ENCODE data around the gene SMOC1. TPM values are rescaled to one million over a fixed set of nuclear protein-coding genes. Genes with fewer than 3 reads are reported as not detected.
A peak's percentile ranks its signal among the peaks of the same experiment; 100 is the strongest.

The SMOC1 gene
- total and polyA plus RNA-seq, 2 of the 8 experiments (the other 6 are each of a cell fraction or from before 2014, with no cell fraction given) = 1.6 to 2.4 TPM

GRCh38 chr14:69891422-69891821, 12.2 kb downstream of the SMOC1 start:
- Histone ChIP-seq H4K91ac (replicated peaks; ENCODE audit: insufficient read length, low read length) (no peak overlapping the region), H4K8ac (ENCODE audit: extremely low read depth, insufficient read depth, low read length) (no peak overlapping the region), H2BK20ac (ENCODE audit: low read length) (no peak overlapping the region), H3K27me3 (replicated peaks in 1 of 4; ENCODE audit: control insufficient read depth in 3 of 4, extremely low read depth in 1 of 4, insufficient read depth in 3 of 4, low read length in 3 of 4) (no peaks in the 10 kb centered on the region), H3K79me2 (ENCODE audit: control insufficient read depth in 1 of 2, insufficient read depth in 2 of 2, low read length in 2 of 2) (no peaks in the 10 kb centered on the region), H3K23me2 (ENCODE audit: low read depth, low read length) (0 out of 2 replicates have a peak, but pooled peaks cover 3% of the 10 kb centered on the region), H3K18ac (ENCODE audit: extremely low read depth, low read length) (no peak overlapping the region), H2BK5ac (ENCODE audit: low read depth, low read length) (no peak overlapping the region), H3K14ac (ENCODE audit: insufficient read length) (no peak overlapping the region), H3K23ac (ENCODE audit: insufficient read length) (no peak overlapping the region), H3K36me3 (ENCODE audit: control insufficient read depth in 2 of 4, insufficient read depth in 4 of 4, low read length in 3 of 4) (no peaks in the 10 kb centered on the region), H2BK12ac (ENCODE audit: low read depth, low read length) (no peak overlapping the region), H4K5ac (ENCODE audit: insufficient read length, low read depth, low read length) (no peak overlapping the region), H3K4me3 (ENCODE audit: extremely low read depth in 1 of 4, insufficient read depth in 2 of 4, low read depth in 3 of 4, low read length in 4 of 4) (no peak overlapping the region), H3K9ac (replicated peaks in 1 of 4; ENCODE audit: extremely low read depth in 1 of 4, low read depth in 3 of 4, low read length in 3 of 4) (no peak overlapping the region), H3K79me1 (ENCODE audit: low read depth, low read length) (no peaks in the 10 kb centered on the region), H3K4me2 (ENCODE audit: insufficient read depth in 1 of 2, low read depth in 2 of 2, low read length in 2 of 2) (no peak overlapping the region), H2BK15ac (ENCODE audit: low read length) (no peak overlapping the region), H3K56ac (replicated peaks; ENCODE audit: insufficient read length, low read depth, low read length) (no peak overlapping the region), H3K4ac (replicated peaks; ENCODE audit: insufficient read length, low read depth, low read length) (no peak overlapping the region), H3K4me1 (replicated peaks in 1 of 4; ENCODE audit: control insufficient read depth in 3 of 4, insufficient read depth in 4 of 4, low read length in 3 of 4) (no peaks in the 10 kb centered on the region), H3K27ac (ENCODE audit: low read depth, low read length) (no peak overlapping the region), H3K9me3 (ENCODE audit: insufficient read depth in 2 of 2, low read depth in 1 of 2, low read length in 1 of 2) (peaks cover 2 to 9% of the 10 kb centered on the region in 2 experiments; a peak in 3 of 4 replicates), H4K20me1 (replicated peaks in 1 of 2; ENCODE audit: control insufficient read depth in 1 of 2, insufficient read depth in 2 of 2, low read length in 2 of 2) (no peaks in the 10 kb centered on the region), H2AK5ac (ENCODE audit: low read depth, low read length) (no peak overlapping the region), H2BK120ac (replicated peaks; ENCODE audit: low read depth, low read length) (no peak overlapping the region), H2AFZ (ENCODE audit: low read length) (no peak overlapping the region)
- FAIRE-seq (no peak), DNase-seq (ENCODE audit: low read depth in 1 of 2, low spot score in 2 of 2) (peak in 1 of 2 experiments; percentile 51)
- 69% methylated on average over 8 of the region's 8 CpGs; no CpG with 5 or more reads in 1 of the 2 experiments for WGBS, 2 experiments (ENCODE audit: extremely low coverage in 1 of 2, insufficient coverage in 1 of 2, insufficient read length in 1 of 2, insufficient replicate concordance in 2 of 2, low coverage in 1 of 2, low lambda C conversion rate in 2 of 2, missing lambda C conversion rate in 1 of 2)
- CTCF ChIA-PET (ENCODE audit: partially characterized antibody) = interaction anchor here (0.6 to 1.2 kb wide), 5 partner anchors 15 to 840 kb away, joined by 3 to 4 read pairs (median 3); no protein-coding TSS in a partner anchor
- POLR2A ChIA-PET (ENCODE audit: partially characterized antibody) = no interaction called here
- TF ChIP-seq TAF1 (IDR thresholded peaks at IDR 0.05; ENCODE audit: low read depth, low read length) (no peak), CHD2 (IDR thresholded peaks at IDR 0.05; ENCODE audit: low read length) (no peak), TEAD4 (IDR thresholded peaks at IDR 0.05; ENCODE audit: low read depth, low read length) (no peak), RBBP5 (IDR thresholded peaks at IDR 0.05; ENCODE audit: borderline replicate concordance, low read depth, low read length) (no peak), KDM5A (IDR thresholded peaks at IDR 0.05; ENCODE audit: low read length) (no peak)

Measured in H1 (cell line).